GM18870 (cell line): Measurements from ENCODE around the gene RBKS.
A peak's percentile ranks its signal among the peaks of the same experiment; 100 is the strongest.

Experiments used
- ATAC-seq: cut with Tn5 transposase; IDR thresholded peaks from one replicate; pipeline ENCODE4 v1.9.1; 2021; ENCODE audit warnings: moderate library complexity; ENCODE audit not compliant: unreplicated experiment

RBKS gene

DNA sequence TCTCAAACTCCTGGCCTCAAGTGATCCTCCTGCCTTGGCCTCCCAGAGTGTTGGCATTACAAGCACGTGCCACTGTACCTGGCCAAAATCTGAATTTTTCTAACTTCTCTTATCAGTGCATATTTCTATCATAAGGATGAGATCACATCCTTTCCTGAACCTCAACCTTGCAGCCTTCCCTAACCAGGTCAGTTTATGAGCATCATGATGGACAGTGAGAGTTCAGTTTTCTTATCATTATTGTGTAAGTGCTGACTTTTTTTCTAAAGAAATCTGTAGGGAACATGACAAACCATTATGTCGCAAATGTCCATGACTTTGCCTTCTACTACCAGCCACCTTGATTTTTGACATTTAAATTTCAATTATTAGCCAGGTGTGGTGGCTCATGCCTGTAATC is 87.1 kb downstream of the RBKS start:
- no peak for ATAC-seq

DNA sequence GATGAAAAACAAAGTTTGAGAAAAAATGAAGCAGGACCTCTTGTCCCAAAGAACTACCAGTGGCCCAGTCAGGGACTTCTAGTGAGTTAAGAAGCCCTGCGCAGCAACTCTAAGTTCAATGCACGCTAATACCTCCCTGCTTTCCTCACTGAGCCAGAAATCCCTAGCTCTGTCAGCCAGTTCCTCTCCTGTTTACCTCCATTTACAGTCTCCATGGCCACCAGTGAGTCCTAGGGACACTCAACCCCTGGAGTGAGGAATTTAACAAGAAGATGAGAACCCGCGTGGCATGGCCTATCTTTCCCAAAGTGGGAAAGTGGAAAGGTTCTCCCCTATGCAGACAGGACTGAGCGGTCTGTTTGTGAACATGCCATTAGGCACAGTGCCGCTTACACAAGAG is 87.6 kb downstream of the RBKS start:
- ATAC-seq: no peak

DNA sequence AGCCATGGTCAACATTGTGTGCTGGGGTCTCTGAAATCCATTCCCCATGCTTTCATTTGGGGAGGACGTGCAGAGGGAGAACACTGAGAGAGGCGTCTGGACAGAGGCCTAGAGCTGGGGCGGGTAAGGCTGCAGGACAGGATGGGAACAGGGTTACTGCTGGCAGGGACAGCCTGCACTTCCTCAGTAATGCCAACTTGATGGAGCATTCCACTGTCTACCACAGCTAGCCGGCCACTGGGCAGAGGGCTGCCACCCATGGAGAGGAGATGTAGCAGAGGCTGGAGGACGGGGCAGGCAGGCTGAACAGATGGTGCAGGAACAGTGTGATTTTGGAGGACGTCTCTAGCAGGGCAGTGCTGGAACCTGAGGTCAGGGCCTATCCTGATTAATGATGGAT is 89.3 kb downstream of the RBKS start:
- no peak for ATAC-seq

DNA sequence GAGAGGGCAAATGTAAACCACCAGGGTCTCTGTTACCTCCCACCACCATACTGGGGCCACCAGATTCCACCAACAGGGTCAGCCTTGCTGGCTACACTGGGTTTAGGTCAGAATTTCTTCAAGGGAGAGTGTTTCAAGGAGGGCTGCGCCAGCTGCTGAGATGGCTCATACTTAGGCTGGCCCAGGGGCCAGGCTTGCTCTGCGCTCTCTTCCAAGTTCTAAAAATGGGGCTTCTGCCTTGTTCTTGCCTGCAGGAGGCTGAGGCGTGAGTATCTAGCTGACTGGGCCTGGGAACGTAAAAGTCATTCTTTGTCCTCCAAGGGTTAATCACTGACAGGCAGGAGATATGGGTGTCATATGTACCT is 90.6 kb downstream of the RBKS start:
- ATAC-seq: no peak

DNA sequence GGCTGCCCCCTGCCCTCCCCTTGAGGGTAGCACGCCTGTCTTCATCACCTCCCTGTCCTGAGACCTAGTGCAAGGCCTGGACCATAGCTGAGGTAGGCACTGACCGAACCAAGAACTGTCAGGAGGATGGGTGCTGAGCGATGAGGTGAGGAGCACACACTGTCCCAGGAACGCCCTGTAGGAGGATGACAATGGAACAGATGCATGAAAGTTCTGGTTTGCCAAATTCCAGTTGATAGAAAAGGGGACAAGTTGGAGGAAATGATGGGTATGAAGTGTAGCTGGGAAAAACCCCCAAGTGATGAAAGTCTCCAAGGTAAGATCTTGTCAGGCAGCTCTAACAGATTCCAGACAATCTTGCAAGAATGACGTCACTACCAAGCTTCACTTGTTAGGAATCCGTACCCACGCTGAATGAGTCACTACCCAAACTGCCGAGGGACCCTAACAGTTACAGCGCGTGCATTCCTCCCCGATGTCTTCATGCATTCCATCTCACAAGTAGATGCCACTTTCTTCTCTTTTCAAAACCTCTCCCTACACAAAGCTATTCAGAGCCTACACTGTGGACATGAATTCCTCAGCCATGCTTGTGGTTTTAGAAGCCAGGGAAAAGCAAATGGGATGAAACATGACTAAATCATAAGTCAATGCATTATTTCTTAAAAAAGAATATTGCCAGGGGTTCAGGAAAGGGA is 91.1 kb downstream of the RBKS start:
- ATAC-seq: no peak

DNA sequence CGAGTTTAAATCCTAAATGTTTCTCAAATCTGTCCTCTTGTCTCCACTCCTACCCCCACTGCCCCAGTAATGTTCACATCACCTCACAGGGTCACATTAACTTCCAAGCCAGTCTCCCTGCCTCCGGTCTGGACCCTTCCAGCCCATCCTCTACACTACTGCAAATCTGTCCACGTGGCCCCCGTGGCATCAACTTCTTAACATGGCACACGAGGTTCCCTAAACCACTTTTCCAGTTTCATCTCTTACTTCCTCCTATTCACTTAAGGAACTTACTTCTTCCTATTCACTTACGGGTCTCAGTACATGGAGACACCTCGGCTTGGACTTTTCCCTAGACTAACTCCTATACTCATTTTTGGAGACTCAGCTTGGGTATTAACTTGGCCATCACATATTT is 91.7 kb downstream of the RBKS start:
- ATAC-seq: no peak

DNA sequence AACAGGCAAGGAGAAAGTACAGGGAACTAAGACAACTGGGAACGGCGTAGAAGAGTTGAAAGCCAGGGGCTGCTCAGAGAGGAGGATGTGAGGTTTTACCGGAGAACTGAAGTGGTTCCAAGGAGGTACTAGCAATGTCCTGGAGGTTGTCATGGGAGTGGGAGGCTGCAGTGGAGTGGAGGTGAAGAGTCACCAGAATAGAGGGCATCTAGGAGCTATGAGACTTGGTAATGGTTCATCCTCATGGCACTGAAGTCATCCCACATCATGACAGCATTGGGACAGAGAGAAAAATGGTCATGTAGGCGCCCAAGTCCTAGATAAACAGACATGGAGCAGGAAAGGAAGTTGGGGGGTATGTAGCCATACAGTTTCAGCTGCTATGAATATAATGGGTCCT is 92.3 kb downstream of the RBKS start:
- no peak for ATAC-seq

DNA sequence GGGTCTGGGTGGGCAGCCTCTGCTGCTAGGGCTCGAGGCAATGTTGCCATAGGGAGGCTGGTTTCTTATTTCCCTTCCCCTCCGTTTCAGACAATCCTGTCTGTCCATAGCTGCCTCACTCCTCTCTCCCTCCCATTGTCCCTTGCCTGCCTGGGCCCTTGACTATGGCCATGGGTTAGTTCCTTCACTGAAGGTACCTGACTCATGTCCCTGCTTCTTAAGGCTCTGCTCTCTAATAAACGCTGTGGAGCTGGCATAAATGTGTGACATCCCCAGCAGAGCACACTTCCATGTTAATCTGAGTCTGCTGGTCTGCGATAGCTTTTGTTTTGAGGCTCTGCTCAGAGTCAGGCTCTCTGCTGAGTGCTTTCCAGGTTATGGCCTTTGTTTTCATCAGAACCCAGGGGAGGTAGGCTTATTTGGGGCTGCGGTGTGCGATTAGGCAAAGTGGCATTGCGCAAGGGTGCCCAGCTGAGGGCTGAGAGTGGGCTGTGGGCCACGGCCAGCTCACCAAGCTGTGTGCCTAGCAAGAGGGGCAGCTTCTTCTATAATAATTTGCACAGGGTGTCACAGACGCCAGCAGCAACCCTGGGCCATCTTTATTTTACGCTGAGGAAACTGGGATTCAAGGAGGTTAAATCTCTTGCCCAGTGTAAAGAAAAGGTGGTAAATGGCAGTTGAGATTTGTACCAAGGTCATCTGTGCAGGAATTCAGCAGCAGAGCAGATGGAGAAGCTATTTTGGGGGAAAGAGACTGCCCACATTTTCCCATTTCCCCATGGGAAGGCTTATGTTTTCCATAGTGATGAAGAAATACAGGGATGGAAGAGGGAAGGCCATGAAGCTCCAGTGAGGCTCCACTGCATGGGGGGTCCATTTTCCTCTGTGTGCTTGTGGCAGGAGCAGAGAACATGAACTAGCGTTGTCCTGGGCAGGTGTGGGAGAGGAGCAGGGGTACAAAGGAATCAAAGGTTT is 93.1 kb downstream of the RBKS start:
- ATAC-seq: no peak

DNA sequence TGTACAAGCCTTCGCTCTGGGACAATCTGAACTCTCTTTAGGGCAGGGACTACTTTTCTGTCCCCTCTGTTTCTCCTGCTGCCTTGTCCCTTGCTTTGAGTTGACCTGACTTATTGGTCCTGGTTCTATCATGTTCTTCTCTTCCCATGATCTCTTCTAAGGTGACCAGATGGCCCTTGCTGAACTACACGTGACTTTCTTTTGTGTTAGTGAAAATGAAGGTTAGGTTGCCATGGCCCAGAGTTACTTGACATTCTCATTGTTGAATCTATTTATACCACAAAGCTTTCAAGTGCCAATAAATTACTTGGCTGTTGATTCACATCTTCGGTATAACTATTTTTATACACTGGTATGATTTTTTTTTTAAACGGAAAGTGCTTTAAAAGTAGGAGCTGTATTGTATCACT is 94.3 kb downstream of the RBKS start:
- no peak for ATAC-seq

DNA sequence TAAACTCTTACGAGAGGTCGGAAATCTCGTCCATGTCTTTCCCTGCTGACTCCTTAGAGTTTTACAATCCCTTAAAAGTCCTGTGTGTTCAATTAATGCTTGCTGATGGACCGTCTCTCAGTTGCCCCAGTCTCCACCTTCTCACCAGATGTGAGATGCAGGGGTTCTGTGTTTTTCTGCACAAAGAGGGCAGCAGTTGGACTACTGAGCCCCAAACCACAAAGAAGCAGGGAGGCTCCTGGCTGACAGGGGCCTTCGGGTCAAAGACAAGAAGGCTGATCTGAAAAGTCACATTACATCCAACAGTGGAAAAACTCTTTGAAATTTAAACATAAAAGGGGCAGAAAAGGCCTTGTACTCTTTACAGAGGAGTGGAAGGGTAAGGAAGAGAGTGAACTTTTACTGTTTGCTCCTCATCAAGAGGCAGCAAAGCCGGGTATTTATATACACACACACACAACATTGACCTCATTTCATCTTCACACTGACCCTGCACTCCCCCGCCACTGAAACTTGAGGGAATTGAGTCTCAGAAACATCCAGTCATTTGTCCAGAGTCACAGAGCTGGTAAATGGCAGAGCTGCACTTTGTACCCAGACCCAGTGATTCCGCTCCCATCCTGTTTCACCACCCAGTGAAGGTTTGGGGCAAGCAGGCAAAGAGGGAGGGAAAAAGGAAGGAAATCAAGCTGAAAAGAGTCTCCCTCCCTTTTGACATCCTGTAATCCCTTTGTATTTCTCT is 94.9 kb downstream of the RBKS start:
- ATAC-seq: no peak

DNA sequence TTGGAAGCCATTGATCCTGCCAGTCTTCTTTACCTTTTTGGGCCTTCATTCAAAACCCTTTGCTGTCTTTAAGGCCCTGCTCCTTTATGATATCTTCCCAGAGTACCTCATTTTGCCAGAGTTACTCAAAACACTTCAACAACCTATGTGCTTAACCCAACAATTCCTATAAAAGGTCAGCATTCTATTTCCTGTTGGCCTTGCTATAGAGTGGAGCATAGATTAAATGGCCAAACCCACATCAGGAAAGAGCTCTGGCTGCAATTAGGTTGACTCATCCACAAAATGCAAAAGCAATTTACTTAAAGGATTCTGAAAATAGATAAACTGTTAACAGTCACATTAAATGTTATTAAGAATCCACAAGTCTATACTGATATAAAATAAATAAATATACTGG is 97.4 kb downstream of the RBKS start:
- no peak for ATAC-seq

DNA sequence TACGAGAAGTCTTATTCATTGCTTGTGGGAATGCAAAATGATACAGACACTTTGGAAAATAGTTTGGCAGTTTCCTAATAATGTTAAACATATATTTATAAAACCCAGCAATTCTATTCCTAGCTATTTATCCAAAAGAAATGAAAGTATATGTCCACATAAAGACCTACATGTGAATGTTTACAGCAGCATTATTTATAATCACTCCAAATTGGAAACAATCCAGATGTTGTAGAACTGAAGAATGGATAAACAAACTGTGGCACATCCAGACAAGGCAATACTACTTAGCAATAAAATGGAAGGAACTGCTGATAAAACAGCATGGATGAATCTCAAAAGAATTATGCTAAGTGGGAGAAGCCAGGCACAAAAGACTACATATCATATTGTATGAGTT is 99.4 kb downstream of the RBKS start:
- no peak for ATAC-seq

DNA sequence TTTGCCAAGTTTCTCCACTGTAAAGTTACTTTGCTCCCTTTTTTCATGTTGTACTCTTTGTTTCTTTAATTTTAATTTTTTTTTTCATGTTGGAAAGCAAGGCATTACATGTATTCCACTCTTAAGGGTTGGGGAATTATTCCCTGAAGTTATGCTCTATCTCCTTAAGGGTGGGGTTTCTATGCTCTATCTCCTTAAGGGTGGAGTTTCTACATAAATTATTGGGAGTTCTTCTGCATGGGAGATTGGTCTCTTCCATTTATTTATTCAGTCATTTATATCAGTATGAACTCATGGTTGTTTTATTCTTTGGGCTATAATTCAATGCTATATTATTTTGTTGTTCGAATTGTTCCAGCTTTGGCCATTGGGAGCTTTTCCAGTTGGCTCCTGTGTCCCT is 107.5 kb downstream of the RBKS start:
- ATAC-seq: no peak

DNA sequence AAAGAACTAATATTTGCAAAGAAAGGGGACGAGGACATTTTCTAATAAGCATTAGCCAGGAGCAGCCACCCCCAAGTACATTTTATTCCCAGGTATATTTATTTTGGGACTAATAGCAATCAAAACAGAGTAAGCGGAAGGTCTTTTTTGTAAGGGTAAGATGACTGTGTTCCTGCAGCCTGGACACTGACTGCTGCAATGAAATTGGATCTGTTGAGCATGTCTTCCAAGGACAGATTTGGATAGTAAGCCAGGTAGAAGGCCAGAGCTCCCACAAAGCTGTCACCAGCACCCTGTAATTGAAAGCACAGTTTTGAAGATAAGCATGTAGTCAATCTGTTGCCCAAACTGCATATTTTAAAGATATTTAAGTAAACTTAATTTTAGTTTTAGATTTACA is 108.7 kb downstream of the RBKS start:
- no peak for ATAC-seq

DNA sequence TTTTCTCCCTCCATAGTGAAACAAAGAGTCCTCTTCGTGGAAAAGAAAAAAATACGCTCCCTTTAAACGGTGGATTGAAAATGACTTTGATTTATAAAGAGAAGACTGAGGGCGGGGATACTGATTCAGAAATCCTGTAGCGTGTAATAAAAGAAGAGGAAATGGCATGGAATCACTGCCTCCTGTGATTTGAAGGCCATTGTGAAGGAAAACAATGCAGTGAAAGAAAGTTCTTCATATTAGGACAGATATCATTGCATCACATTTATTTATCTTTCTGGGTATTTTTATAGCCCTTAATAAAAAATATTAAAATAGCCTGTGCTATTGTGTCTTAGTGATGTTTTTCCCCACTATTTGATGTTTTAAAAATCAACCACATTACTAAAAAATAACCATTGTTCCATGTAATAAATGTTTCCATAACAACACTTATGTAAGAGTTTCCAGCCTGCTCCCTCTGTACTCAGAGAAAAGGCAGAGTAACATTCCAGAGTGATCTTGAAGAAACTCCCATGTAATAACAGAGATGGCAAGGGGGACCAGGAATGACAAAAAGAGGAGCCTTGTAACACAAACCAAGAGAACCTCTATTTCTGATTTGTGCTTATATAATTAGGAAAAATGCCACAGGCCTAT is 110.7 kb downstream of the RBKS start:
- ATAC-seq: no peak

DNA sequence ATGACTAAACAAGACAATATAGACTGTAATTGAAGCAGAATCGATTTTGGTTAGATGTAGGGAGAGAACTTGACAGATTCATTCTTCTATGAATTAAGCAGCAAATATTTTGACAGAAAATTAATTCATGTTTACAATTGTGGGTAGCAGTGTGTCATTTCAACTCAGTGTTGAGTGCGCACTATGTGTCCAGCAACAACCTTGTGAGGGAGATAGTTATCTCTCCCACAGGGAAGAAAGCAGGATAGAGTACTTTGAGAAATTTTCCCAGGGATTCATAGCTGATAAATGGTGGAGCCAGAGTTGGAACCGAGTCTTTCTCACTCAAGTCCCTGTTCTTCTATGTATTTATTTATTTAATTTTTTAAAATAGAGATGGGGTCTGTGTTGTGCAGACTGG is 113.5 kb downstream of the RBKS start:
- ATAC-seq: no peak

DNA sequence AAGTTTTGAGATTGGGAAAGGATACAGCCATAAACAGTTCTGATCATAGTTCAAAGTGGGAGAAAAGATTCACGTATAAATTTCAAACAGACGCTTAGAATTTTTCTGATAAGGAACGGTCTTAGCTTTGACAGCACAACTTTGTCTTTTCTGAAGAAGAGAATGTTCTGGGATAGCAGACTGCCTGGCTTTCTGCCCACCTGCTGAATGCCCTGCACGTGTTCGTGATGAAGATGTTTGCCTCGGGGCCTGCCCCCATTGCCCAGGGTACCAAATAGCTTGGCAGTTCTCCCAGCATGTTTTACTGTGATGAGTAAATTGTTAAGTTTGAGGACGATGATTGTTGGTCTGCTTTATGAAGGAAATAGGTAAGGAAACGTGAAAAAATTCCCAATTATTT is 114.1 kb downstream of the RBKS start:
- no peak for ATAC-seq

DNA sequence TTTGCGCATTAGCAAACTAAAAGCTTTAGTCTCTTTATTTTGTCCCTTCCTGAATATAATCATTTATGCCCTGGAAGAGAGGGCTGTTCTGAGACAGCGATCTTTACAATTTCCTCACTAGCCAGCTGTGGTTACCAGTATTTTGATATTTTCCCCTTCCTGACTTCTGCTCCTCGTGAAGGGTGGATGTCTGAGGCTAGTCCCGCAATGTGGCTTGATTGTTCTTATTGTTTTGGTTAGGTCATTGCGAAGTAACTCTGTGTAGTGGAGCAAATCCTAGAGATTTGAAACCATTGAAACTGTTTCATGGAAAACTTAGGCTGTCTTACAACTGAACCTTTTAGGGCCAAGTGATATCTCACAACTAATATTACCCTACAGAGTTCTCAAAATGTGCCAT is 116.2 kb downstream of the RBKS start:
- no peak for ATAC-seq

DNA sequence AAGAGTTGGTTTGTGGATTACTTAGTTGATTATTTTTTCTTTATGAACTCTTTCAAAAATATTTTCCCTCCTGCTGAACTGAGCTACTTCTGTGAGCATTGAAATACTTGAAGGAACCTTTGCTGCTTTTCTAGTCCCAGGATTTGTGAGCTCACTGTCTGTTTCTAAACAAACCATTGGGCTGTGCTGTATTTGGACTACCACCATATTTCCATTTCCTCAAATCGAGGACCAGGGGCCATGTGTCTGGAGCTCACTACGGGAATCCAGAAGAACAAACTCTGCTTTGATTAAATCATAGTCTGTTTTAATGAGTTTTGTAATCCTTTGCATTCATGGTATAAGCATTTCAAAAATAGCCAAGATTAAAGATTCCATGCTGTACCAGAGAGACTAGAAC is 117.4 kb downstream of the RBKS start:
- no peak for ATAC-seq

DNA sequence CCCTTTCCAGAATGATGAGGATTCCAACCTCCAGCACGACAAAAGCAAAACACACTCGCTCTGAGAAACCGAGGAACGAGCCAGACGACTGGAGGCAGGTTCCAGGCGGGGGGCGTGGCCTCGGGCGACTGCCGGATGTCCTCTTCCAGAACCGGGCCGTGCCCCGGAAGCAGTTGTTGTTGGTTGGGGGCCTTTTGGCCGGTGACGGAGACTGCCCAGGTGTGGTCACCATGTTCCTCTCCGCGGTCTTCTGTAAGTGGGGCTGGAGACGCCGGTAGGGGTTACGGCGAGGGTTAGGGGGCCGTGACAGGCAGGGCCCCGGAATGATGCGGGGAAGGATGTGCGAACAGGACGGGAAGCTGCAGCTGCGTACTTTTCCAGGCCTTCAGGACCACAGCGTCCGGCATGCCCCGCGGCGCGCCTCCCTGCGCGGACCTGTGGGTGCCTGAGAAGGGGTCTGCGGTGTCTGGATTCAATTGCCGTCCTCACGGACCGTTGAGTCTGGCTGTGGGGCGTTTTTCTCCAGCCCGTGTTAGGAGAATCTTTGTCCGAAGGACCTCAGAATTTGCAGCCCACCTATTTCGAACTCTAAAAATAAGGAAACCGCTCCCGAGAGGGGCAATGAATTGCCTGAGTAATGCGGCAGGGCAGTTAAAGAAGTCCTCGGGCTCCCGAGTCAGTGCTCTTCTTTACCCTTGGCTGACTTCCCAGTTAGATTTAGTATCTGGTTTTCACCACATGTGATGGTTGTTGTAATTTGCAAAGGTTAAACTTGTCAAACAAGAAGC is 118.4 kb downstream of the RBKS start, which contains the start of gene MRPL33:
MRPL33 (plus strand) TSS at position 172 of the 788 bp plus-strand sequence; CDS start at position 231, 59 bp downstream.
- ATAC-seq: peak; percentile 91
